ENCODE results near the gene ACTRT2.

DNA sequence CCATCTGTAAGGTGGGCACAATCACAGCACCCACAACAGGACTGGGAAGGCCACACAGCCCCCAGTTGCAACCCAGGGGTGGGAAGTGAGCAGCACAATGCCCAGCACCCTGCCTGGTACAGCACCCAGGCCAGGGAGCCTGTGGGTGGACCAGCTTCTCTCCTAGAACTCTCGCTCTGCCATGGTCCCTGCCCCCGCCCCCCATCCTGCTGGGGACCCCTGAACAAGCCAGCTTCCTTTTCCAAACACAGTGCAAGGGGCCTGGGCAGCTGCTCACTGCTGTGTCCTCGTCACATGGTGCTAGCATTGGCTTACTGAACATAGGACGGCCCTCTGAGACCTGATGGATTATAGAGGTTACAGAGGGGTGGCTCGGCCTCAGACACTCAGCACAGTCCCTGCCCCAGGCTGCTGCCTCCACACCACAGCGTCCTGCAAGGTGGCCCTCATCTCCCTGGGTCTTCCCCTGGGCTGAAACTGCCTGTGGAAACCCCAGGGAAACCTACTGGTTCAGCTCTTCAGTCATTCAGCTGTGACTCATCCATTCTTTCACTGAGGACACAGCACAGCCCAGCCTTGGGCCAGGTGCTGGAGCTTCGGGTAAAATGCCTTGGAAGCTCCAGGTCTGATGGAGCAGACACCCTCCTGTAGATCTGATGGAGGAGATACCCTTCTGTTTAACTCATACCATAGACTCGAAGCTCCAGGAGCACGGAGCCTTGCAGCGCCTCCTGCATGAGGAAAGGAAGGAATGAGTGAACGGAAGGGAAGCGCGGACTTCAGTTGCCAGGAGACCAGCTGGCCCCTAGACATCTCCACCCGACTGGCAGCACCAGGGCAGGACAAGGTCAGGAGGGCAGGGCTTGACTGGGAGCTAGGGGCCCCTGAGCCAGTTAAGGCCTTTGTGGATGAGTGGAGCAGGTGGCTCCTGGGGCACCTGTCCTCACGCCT lies 39.6 kb downstream of the ACTRT2 start:
- TF ChIP-seq, protein P1, sequence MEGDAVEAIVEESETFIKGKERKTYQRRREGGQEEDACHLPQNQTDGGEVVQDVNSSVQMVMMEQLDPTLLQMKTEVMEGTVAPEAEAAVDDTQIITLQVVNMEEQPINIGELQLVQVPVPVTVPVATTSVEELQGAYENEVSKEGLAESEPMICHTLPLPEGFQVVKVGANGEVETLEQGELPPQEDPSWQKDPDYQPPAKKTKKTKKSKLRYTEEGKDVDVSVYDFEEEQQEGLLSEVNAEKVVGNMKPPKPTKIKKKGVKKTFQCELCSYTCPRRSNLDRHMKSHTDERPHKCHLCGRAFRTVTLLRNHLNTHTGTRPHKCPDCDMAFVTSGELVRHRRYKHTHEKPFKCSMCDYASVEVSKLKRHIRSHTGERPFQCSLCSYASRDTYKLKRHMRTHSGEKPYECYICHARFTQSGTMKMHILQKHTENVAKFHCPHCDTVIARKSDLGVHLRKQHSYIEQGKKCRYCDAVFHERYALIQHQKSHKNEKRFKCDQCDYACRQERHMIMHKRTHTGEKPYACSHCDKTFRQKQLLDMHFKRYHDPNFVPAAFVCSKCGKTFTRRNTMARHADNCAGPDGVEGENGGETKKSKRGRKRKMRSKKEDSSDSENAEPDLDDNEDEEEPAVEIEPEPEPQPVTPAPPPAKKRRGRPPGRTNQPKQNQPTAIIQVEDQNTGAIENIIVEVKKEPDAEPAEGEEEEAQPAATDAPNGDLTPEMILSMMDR (IDR thresholded peaks at IDR 0.05), result no peak
- TF ChIP-seq POLR2A (IDR thresholded peaks at IDR 0.05), result no peak
